Stimulated activated CD8-positive, alpha-beta memory T cell treated with anti-CD3 and anti-CD28 coated beads, Interleukin-2, amount 100 ng/mL, for 48 hours (primary cell): ENCODE data around the gene CSF1R.

ENCODE experiments used
- DNase-seq, 2 donors: peaks; one replicate each; pipeline ENCODE4 v3.0.0-alpha.2; 2020; ENCODE audit warnings: low read depth in 2 of 2

CSF1R gene

DNA sequence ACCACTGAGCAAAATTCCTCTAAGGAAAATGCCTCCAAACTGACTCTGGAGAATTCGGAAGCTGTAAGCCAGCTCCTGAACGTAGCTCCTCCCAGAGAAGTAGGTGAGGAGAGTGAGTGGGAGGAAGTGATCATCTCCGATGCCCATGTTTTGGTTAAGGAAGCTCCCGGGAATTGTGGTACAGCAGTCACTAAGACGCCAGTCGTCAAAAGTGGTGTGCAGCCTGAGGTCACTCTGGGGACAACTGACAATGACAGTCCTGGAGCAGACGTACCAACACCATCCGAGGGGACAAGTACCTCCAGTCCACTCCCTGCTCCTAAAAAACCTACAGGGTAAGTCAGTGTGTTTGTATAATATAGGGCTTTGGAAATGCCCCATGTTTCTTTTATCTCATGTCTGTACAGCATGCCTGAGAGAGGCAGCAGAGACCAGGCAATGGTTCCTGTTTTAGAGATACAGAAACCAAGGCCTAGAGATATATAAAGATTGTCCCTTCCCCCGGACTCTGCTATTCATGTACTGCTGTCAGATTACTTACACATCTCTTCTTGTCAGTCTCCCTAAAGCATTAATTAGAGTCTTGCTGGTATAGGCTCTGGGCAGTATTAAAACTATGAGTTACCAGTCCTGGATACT is 61.9 kb downstream of the CSF1R start:
- DNase-seq: no peak

DNA sequence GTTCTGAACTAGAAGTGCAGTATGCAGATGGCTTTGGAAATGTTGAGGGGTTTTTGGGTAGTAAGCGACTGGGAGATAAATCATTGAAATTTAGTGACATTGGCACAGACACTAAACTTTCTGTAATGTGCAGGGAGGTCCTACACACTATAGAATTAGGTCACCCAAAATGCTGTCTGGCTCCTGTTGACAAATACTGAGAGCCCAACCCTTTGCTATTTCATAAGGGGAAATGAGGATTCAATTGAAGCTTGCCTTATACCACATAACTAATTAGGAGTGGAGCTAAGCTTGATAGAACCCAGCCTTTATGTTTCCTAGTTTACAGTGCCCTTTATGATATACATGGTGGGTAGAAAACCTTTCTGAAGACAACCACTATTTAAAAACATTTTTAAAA is 63.2 kb downstream of the CSF1R start:
- no peak for DNase-seq

GRCh38 chr5:150022681-150023080 is 63.7 kb downstream of the CSF1R start:
- DNase-seq: no peak

DNA sequence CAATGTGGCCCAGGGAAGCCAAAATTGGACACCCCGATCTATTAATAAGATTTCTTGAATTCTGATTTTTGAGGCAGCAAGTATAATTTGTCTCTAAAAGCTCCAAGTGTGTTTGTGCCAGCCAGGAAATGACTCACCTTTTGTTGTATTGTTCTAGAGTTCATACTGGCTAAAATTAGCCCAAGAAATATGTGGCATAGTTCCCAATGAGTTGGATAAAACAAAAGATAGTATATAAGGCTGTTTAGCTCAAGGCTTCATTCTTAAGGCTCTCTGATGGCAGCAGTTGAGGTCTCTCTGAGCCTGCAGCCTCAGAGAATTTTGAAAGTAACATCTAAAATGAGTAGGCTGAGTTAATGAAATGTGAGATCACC is 64.2 kb downstream of the CSF1R start:
- DNase-seq: no peak

GRCh38 chr5:150021491-150022157 is 64.7 kb downstream of the CSF1R start:
- DNase-seq: no peak

GRCh38 chr5:150020249-150020648 is 66.1 kb downstream of the CSF1R start:
- DNase-seq: no peak

GRCh38 chr5:150017226-150018005 is 68.9 kb downstream of the CSF1R start:
- DNase-seq: no peak

GRCh38 chr5:150016537-150016936 is 69.8 kb downstream of the CSF1R start:
- DNase-seq: no peak

DNA sequence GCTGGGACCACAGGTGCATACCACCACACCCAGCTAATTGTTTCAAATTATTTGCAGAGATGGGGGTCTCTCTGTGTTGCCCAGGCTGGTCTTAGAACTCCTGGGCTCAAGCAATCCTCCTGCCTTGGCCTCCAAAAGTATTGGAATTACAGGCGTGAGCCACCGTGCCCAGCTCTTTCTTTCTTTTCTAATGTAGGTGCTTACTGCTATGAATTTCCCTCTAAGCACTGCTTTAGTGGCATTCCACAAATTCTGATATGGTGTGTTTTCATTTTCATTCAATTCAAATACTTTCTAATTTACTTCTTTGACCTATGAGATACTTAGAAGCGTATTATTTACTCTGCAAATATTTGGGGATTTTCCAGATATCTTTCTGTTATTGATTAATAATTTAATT is 70.9 kb downstream of the CSF1R start:
- no peak for DNase-seq

DNA sequence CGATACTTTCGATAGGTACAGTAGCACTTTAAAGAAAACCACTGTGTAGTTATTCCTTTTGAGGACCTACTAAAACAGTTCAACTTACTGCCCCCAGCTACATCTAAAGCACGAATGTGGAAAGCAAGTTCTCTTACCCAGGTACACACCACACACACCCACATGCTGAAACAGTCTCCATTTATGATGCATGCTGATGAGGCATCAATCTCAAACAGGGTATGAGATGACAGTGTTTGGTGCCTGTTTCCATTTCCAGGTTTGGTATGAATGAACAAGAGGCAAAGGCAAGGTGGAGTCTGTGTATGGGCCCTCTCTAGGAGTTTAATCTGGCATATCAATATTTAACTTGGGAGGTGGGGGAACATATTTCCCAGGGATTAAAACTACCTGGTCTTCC is 71.9 kb downstream of the CSF1R start:
- no peak for DNase-seq

GRCh38 chr5:150013931-150014330 is 72.4 kb downstream of the CSF1R start:
- DNase-seq: no peak

GRCh38 chr5:150009671-150010387 is 76.5 kb downstream of the CSF1R start:
- DNase-seq: no peak

- DNase-seq: no peak
Observed at GRCh38 chr5:150007050-150007449, 79.3 kb downstream of the CSF1R start.

GRCh38 chr5:150006318-150006717 is 80.0 kb downstream of the CSF1R start:
- DNase-seq: no peak
